ENCODE data around the gene H3-3A.

- TF ChIP-seq POLR2A (IDR thresholded peaks at IDR 0.05): no peak
- TF ChIP-seq, protein P1, sequence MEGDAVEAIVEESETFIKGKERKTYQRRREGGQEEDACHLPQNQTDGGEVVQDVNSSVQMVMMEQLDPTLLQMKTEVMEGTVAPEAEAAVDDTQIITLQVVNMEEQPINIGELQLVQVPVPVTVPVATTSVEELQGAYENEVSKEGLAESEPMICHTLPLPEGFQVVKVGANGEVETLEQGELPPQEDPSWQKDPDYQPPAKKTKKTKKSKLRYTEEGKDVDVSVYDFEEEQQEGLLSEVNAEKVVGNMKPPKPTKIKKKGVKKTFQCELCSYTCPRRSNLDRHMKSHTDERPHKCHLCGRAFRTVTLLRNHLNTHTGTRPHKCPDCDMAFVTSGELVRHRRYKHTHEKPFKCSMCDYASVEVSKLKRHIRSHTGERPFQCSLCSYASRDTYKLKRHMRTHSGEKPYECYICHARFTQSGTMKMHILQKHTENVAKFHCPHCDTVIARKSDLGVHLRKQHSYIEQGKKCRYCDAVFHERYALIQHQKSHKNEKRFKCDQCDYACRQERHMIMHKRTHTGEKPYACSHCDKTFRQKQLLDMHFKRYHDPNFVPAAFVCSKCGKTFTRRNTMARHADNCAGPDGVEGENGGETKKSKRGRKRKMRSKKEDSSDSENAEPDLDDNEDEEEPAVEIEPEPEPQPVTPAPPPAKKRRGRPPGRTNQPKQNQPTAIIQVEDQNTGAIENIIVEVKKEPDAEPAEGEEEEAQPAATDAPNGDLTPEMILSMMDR (IDR thresholded peaks at IDR 0.05): no peak
- no peak for TF ChIP-seq EP300 (IDR thresholded peaks at IDR 0.05)
Measured at GRCh38 chr1:226029568-226030225, 32.8 kb upstream of the H3-3A start.
